Endodermal cell (in vitro differentiated cells): ENCODE measurements around the gene NLGN3. TPM values are rescaled to one million over a fixed set of nuclear protein-coding genes. Genes with fewer than 3 reads are reported as not detected.

Experiments
- DNase-seq: peaks from one replicate; pipeline ENCODE4 v3.0.0-alpha.2; 2017
- H3K27ac ChIP-seq: 2 replicates; pipeline ENCODE4 v1.5.1; 2013; ENCODE audit warnings: mild to moderate bottlenecking, low read depth, low read length, moderate library complexity
- H3K27me3 ChIP-seq: 2 replicates; pipeline ENCODE4 v1.6.1; 2013; ENCODE audit warnings: mild to moderate bottlenecking, low read length, moderate library complexity; ENCODE audit not compliant: insufficient read depth, control insufficient read depth, poor library complexity, severe bottlenecking
- H3K36me3 ChIP-seq: 2 replicates; pipeline ENCODE4 v1.7.0; 2013; ENCODE audit warnings: mild to moderate bottlenecking, low read length, moderate library complexity; ENCODE audit not compliant: control insufficient read depth, insufficient read depth
- H3K4me1 ChIP-seq: one replicate; pipeline ENCODE4 v1.7.0; 2013; ENCODE audit warnings: low read length; ENCODE audit not compliant: control insufficient read depth, insufficient read depth
- H3K4me3 ChIP-seq: 2 replicates; pipeline ENCODE4 v1.5.1; 2013; ENCODE audit warnings: mild to moderate bottlenecking, low read length, moderate library complexity
- H3K9ac ChIP-seq: 2 replicates; pipeline ENCODE4 v1.6.1; 2013; ENCODE audit warnings: mild to moderate bottlenecking, low read length, moderate library complexity; ENCODE audit not compliant: poor library complexity, severe bottlenecking; ENCODE audit errors: extremely low read depth
- H3K9me3 ChIP-seq: 2 replicates; pipeline ENCODE4 v1.6.1; 2013; ENCODE audit warnings: mild to moderate bottlenecking, low read length, moderate library complexity; ENCODE audit not compliant: control insufficient read depth
- H3K27ac Mint-ChIP-seq: 2 replicates; pipeline ENCODE4 v1.8.0; 2020; ENCODE audit warnings: mixed read lengths
- H3K27me3 Mint-ChIP-seq: 2 replicates; pipeline ENCODE4 v1.8.0; 2021; ENCODE audit warnings: mild to moderate bottlenecking, mixed read lengths; ENCODE audit not compliant: insufficient read depth
- H3K36me3 Mint-ChIP-seq: 2 replicates; pipeline ENCODE4 v1.8.0; 2020; ENCODE audit warnings: low read depth, mixed read lengths
- H3K4me1 Mint-ChIP-seq: 2 replicates; pipeline ENCODE4 v1.8.0; 2020; ENCODE audit warnings: mixed read lengths
- H3K4me3 Mint-ChIP-seq: 2 replicates; pipeline ENCODE4 v1.8.0; 2020; ENCODE audit warnings: mild to moderate bottlenecking, moderate library complexity, mixed read lengths
- H3K9me3 Mint-ChIP-seq: 2 replicates; pipeline ENCODE4 v1.8.0; 2020; ENCODE audit warnings: mild to moderate bottlenecking, mixed read lengths
- CTCF ChIP-seq: fragments of 200-600 bp; sonication (generic); conservative IDR thresholded peaks from 2 replicates; pipeline ENCODE4 v1.5.0; 2021; ENCODE audit warnings: antibody characterized with exemption, mild to moderate bottlenecking
- WGBS, 2 experiments: methylation state at CpG; one replicate each; pipeline versions ENCODE4 v1.1.5 to v1.1.7; 2013; ENCODE audit warnings: missing lambda C conversion rate in 2 of 2, mixed read lengths in 1 of 2; ENCODE audit not compliant: insufficient coverage in 1 of 2, insufficient read length in 1 of 2; 5-methylcytosine and 5-hydroxymethylcytosine counted together
- total RNA-seq, 2 donors: library from RNA; stranded (reverse); fragmentation: NEBNext Ultra II Directional in 1 of 2; extraction: Animal tissue kit (Norgen Biotek cat#: 25700) in 1 of 2; gene quantifications; 2 replicates in 1 of 2; 3 replicates in 1 of 2; pipeline ENCODE4 v1.2.1, GENCODE V29; 2021

Gene NLGN3
- total RNA-seq, 2 donors from 2014 or later, result 1.3 to 3.0 TPM

GRCh38 chrX:71183341-71183740 lies 38.7 kb downstream of the NLGN3 start:
- H3K9me3 ChIP-seq, result no peaks in the 10 kb centered on the region
- Mint-ChIP-seq H3K27me3 (no peaks in the 10 kb centered on the region), H3K27ac (peak overlapping the region; percentile 97), H3K36me3 (no peaks in the 10 kb centered on the region), H3K4me1 (peaks cover 10% of the 10 kb centered on the region), H3K4me3 (no peak overlapping the region), H3K9me3 (peaks cover 62% of the 10 kb centered on the region)
- no peak overlapping the region for H3K9ac ChIP-seq
- peak overlapping the region; percentile 95 for H3K27ac ChIP-seq
- no peaks in the 10 kb centered on the region for H3K36me3 ChIP-seq
- peak; percentile 45 for DNase-seq
- no peaks in the 10 kb centered on the region for H3K27me3 ChIP-seq
- peaks cover 4% of the 10 kb centered on the region for H3K4me1 ChIP-seq
- TF ChIP-seq CTCF, result no peak
- WGBS, 2 experiments, result 50 to 52% methylated on average over 3 to 4 of the region's 6 CpGs
- H3K4me3 ChIP-seq, result no peak overlapping the region

GRCh38 chrX:71184092-71184491 lies 39.5 kb downstream of the NLGN3 start:
- H3K36me3 ChIP-seq, result no peaks in the 10 kb centered on the region
- Mint-ChIP-seq H3K9me3 (peaks cover 62% of the 10 kb centered on the region), H3K4me3 (no peak overlapping the region), H3K27ac (no peak overlapping the region), H3K4me1 (peaks cover 10% of the 10 kb centered on the region), H3K36me3 (no peaks in the 10 kb centered on the region), H3K27me3 (no peaks in the 10 kb centered on the region)
- H3K27ac ChIP-seq, result peak overlapping the region; percentile 95
- no peak for DNase-seq
- H3K27me3 ChIP-seq, result no peaks in the 10 kb centered on the region
- H3K9ac ChIP-seq, result no peak overlapping the region
- TF ChIP-seq CTCF, result no peak
- H3K4me3 ChIP-seq, result no peak overlapping the region
- 43% methylated on average over 2 of the region's 5 CpGs; no CpG with 5 or more reads in 1 of the 2 experiments for WGBS, 2 experiments
- H3K9me3 ChIP-seq, result no peaks in the 10 kb centered on the region
- peaks cover 4% of the 10 kb centered on the region for H3K4me1 ChIP-seq

- H3K36me3 ChIP-seq, result no peaks in the 10 kb centered on the region
- DNase-seq, result no peak
- no peaks in the 10 kb centered on the region for H3K27me3 ChIP-seq
- H3K4me1 ChIP-seq, result peaks cover 4% of the 10 kb centered on the region
- H3K27me3 Mint-ChIP-seq, result no peaks in the 10 kb centered on the region
- no peak overlapping the region for H3K27ac ChIP-seq
- H3K27ac Mint-ChIP-seq, result no peak overlapping the region
- no peak overlapping the region for H3K4me3 Mint-ChIP-seq
- no peak overlapping the region for H3K9ac ChIP-seq
- no peaks in the 10 kb centered on the region for H3K9me3 ChIP-seq
- H3K4me1 Mint-ChIP-seq, result peaks cover 10% of the 10 kb centered on the region
- WGBS, 2 experiments, result 100% methylated on average over 4 of the region's 4 CpGs; no CpG with 5 or more reads in 1 of the 2 experiments
- TF ChIP-seq CTCF, result no peak
- no peaks in the 10 kb centered on the region for H3K36me3 Mint-ChIP-seq
- no peak overlapping the region for H3K4me3 ChIP-seq
- peaks cover 56% of the 10 kb centered on the region for H3K9me3 Mint-ChIP-seq
These were observed 40.3 kb downstream of the NLGN3 start for GRCh38 chrX:71184803-71185495.
